GM19452 (cell line): ENCODE results near the gene COQ4.
A peak's percentile ranks its signal among the peaks of the same experiment; 100 is the strongest.
"Not testable (repeated sequence)": the region's sequence is repeated elsewhere in the genome, so short reads cannot be mapped to it uniquely, and the experiment has no call there.

Source experiments
- ATAC-seq: cut with Tn5 transposase; IDR thresholded peaks from one replicate; pipeline ENCODE4 v1.9.1; 2021; ENCODE audit not compliant: unreplicated experiment

The COQ4 gene

DNA sequence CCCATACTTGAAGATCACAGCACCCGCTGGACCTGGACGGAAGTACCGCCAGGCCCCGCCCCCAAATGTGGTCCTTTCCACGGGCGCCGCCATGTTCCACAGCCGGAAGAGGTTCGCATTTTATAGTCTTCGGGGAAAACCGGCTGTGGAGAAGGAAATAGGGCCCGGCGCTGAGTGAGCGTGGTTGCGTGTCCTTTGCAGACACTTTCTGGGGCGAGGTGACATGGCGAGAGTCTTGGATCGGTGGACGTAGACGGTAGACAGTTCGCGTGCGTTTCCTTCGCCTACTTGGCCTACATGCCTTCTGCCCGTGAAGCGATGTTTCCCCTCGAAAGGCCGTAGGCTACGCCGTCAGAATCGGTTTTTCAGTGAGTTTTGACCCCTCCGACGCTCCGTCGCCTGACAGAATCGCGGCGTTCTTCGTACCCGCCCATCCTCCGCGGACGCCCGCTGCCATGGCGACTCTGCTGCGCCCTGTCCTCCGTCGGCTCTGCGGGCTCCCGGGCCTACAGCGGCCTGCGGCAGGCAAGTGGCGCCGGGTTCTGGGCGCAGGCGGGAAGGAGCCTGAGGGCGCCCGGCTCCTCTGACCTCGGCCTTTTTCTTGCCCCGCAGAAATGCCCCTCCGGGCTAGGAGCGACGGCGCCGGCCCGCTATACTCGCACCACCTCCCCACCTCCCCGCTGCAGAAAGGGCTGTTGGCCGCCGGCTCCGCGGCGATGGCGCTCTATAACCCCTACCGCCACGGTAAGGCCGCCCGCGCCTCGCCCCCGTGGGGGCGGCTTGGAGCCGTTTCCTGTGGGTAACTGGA is at the start of gene COQ4, which contains the start of gene TRUB2:
Gene COQ4, plus strand, starts transcription at position 436 of the 808 bp plus-strand sequence. Its CDS starts 20 bp downstream, at position 456.
Gene TRUB2, minus strand, starts transcription at position 44 of the 808 bp plus-strand sequence. Its CDS starts 39 bp downstream, at position 5.
- peak; percentile 76 for ATAC-seq

DNA sequence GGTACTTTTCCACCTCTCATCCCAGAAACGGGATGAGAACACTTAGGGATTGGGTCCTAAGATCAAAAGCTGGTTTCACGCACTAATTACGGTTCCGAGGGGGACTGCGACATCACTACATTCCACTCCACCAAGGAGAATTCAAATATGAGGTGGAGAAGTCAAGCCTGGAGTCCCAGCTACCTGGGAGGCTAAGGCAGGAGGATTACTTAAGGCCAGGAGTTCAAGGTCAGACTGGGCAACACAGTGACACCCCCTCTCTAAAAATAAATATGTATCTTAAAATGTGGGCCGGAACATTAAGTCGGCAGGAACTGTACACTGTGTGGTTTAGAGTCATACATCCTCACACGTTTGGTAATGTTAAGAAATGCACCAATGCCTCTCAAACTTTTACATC is 48.4 kb upstream of the COQ4 start:
- no peak for ATAC-seq

DNA sequence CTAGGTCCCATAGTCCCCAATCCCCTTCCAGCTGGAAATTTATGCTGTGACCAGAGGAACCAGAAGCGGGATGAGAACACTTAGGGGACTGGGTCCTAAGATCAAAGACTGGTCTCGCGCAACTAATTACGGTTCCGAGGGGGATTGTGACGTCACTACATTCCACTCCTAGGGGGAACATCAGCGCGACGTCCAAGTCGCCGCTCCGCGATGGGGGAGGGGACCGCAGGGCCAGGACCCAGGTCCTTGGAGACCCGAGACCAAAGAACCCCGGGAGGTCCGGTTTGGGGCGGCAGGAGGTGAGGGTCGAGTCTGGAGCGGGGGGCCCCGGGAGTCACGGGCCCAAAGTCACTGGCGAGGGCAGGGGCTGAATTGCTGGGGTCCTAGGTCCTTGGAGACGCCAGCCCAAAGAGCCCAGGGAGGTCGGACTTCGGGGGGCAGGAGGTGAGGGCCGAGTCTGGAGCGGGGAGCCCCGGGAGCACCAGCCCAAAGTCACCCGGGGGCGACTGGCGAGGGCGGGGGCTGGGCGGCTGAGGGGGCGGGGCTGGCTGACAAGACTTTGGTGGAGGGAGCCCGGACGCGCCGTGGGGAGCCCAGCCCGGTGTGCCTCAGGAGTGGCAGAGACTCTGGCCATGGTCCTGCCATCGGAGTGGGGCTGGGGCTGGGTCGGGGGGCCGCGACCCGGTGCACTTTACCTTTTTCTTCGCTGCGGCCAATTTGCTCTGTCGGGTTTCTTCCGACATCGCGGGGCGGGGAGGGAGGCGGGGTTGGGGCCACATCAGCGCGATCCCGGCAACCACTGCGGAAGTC is 47.2 kb upstream of the COQ4 start, which contains the start of gene GOLGA2:
Gene GOLGA2, minus strand, starts transcription at position 810 of the 810 bp plus-strand sequence. Its CDS starts 31 bp downstream, at position 779.
- peak; percentile 59 for ATAC-seq

DNA sequence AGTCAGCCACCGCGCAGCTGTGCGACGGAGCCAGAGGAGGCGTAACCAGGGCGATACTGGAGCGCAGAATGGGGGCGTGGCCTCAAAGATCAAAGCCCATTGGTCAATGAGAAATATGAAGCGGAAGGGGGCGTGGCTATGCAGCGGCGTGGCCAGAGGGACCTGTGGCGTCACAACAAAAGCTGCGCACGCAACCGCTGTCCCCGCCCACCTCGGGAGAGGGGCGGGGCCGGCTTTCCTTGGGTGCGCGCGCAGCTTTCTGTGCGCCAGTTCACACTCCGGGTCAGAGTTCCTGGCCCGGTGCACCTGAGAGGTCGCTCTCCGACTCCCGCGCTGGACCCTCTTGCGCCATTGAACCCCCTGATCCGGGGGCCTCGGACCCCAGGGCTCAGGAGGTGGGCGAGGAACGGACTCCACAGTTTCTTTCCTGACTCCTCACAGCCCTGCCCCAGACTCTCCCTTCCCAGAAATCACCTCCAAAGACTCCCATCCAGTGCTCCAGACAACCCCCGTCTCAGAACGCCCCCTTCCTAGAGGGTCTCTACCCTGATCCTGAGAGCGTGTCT is 46.5 kb upstream of the COQ4 start, which contains the start of gene SWI5:
Gene SWI5, plus strand, starts transcription at position 269 of the 566 bp plus-strand sequence.
- ATAC-seq, result peak; percentile 96

DNA sequence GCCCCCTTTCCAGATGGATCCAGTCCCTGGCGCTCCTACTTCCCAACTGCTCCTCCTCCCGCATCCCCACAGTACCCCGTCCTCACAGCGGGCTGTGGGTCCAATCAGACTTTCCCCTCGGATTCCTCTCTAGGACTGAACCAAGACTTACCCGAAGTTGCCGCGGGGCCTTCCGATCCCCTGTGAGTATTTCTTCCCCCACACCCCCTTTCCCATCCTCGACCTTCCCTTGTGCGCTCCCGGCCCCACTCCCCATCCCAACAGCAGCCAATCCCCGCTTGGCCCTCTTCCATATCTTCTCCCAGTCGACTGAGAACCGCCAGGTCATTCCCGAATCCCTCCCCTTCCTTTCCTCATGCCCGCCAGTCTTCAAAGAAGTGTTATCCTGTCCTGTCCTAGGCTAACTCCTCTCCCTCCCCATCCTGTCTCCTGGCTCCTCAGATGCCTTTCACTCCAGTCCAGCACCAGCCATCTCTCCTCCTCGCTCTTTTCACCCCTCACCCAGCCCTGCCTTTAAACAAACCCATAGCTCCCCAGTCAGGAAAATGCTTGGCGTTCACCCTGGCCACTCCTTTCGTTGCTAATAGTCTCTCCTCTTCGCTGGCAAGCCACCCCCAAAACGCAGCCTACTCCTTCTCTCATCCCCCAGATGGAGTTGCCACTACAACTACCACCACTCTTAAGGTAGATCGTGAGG is 45.9 kb upstream of the COQ4 start:
- no peak for ATAC-seq

DNA sequence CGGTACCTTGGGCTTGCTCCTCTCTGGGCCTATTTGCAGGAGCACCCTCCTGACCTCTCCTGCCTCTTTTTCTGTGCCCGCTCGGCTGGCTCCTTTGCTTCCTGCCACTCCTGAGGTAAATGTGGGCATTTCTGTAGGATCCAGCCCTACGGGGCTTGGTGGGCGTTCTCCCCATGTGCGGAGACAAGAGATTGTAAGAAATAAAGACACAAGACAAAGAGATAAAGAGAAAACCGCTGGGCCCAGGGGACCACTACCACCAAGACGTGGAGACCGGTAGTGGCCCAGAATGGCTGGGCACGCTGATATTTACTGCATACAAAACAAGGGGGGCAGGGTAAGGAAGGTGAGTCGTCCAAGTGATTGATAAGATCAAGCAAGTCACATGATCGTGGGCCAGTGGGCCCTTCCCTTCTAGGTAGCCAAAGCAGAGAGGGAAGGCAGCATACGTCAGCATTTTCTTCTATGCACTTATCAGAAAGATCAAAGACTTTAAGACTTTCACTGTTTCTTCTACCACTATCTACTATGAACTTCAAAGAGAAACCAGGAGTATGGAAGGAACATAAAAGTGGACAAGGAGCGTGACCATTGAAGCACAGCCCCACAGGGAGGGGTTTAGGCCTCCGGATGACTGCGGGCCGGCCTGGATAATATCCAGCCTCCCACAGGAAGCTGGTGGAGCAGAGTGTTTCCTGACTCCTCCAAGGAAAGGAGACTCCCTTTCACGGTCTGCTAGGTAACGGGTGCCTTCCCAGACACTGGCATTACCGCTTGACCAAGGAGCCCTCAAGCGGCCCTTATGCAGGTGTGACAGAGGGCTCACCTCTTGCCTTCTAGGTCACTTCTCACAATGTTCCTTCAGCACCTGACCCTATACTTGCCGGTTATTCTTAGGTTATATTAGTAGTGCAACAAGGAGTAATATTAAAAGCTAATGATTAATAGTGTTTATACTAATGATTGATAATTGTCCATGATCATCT is 43.3 kb upstream of the COQ4 start:
- ATAC-seq, result not testable (repeated sequence)

DNA sequence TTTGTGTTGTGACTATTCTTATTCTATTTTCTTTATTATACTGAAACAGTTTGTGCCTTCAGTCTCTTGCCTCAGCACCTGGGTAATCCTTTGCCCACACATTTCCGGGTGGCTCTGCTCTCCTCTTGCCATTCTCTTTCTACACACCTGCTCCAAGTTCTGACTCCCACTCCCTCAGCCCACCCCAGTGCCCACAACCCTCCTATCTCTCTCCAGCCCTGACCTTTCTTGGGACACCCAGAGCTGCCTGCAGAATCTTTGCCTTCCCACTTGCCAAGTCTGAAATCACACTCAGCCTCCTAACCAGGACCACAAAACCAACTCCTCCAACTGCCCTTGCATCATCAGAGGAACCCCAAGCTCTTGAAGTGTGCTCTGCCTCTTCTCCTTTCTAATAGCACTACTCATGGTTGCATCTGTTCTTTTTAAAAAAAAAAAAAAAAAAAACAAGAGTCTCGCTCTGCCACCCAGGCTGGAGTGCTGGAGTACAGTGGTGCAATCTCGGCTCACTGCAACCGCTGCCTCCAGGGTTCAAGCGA is 42.5 kb upstream of the COQ4 start:
- ATAC-seq, result no peak

DNA sequence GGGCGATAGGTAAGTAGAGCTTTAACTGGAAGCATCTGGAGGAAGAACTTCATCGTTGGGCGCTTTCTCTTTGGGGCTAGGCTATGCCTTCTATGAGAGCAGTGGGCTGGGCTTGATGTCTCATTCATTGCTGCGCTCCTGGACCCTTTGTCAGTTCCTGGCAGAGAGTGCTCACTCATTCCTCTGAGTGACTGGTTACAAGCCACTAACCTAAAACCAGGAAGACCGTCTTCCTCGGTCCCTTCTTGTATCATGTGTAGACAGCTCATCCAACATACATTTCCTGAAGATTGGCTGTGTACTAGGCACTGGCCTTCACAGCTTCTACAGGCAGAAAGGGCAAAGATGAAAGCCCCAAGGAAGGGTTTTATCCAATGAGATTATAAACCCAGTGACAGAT is 40.1 kb upstream of the COQ4 start:
- no peak for ATAC-seq

DNA sequence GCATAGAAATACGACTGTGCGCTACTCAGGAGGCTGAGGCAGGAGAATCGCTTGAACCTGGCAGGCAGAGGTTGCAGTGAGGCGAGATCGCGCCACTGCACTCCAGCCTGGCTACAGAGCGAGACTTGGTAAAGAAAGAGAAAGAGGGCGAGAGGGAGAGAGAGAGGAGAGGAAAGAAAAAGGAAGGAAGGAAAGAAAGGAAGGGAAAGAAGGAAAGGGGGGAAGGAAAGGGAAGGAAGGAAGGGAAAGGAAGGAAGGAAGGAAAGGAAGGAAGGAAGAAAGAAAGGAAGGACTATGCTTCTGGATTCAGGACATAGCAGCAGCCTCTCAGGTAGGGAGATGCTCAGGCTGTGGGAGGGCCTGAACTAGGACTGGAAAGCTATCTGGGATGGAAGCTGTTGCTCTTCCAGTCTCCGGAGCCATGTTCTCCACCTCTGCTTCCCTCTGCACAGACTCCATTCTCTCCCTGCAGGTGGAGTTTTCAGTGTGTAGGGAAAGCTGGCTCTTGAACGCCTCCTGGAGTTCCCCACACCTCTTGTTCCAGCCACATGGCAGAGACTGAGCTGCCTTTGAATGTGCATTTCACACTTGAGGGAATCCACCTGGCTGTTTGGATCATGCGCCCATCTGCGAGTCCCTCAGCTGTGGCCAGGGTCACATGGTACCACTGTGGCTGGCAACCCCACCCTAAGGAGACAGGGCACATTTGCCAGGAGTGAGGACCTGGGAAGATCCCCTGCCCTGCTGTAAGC is 37.4 kb upstream of the COQ4 start:
- ATAC-seq, result no peak

DNA sequence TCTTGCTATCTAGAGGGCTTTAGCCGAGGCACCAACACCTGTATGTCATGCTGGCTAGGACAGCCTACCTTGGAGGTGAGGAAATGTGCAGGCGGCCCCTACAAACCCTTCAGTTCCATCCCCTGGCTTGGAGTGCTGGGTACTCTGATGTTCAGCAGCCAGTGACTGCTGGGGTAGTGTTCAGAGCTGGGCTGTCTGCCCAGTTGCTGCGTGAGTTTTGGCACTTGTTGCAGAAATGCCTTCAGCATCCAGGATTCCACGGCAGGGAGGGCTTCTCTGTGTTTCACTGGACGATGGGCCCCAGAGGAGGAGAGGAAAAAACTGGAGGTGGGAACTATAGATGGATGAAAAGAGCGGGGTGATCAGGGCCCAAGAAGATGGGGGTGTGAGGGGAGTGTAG is 36.2 kb upstream of the COQ4 start:
- no peak for ATAC-seq

DNA sequence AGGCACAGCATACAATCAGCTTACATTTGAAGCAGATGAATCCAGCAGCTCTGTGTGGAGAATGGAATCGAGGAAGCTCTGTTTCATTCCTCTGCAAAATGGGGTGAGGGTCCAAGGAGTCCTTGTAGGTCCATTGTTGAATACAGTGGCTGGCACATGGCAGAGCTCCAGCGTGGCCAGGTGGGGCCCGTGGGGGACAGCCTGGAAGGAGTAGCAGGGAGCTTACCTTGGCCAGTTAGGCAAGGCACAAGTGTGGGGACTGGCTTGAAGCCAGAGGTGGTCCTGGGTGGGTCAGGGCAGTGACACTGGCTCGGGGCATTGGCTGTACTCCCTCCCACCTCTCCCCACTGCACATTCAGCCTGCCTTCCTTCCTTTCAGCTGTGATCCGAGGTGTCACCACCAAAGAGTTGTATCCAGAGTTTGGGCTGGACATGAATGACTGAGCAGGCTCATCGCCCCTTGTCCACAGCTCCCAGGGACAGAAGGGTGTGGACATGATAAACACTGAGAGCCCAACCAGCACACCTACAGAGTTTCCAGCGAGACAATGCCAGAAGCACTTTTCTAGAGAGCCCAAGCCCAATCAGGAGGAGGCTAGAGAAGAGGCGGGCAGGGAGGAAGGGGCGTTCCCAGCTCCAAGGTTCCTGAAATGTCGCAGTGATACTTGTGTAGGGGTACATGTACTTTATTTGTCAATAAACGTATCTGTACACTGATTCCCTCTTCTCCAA is 34.2 kb upstream of the COQ4 start:
- ATAC-seq, result no peak

DNA sequence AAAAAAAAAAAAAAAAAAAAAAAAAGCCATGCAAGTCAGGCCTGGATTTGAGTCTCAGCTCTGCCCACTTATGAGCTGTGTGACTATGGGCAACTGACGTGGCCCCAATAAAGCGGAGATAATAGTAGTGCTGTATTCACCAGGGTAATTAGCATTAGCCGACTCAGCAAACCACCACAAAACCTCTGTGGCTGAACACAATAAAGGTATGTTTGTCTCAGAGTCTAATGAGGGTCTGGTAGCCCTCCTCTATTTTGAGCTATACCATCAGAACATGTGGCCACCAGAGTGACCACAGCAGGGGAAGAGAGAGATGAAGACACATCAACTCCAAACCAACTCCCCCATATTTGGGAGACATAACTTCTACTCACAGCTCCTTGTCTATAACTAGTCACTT is 30.6 kb upstream of the COQ4 start:
- ATAC-seq, result no peak

DNA sequence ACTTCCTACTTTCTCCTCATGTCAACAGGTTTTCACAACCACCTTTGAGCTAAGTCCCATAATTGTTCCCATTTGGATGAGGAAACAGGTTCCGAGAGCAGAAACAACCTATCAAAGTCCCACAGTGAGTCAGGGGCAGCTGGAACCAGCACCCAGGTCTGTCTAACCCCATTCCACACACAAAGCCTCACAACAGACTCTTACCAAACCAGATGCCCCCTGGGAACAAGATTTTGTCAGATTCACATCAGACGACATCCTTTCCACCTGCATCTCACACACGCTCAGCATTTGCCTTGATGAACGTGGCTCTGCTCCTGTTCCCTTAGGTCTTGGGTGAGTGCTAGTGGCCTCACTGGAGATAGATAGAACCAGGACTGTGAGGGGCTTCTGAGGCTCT is 29.5 kb upstream of the COQ4 start:
- no peak for ATAC-seq

DNA sequence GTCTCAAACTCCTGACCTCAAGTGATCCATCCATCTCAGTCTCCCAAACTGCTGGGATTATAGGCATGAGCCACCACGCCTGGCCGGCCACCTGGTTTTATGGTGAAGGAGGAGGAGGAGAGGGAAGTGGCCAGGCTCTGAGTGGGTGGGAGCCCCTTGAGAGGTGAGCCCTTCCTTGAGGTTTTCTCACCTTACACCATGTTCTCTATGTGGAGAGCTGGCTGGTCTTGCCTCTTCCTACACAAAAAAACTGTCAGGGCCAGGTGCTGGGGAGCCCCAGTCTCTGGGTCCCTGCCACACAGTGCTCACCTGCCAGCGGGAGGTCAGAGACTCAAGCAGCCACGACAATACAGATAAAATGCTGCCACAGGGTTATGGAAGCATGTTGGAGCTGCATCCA is 28.5 kb upstream of the COQ4 start:
- no peak for ATAC-seq

DNA sequence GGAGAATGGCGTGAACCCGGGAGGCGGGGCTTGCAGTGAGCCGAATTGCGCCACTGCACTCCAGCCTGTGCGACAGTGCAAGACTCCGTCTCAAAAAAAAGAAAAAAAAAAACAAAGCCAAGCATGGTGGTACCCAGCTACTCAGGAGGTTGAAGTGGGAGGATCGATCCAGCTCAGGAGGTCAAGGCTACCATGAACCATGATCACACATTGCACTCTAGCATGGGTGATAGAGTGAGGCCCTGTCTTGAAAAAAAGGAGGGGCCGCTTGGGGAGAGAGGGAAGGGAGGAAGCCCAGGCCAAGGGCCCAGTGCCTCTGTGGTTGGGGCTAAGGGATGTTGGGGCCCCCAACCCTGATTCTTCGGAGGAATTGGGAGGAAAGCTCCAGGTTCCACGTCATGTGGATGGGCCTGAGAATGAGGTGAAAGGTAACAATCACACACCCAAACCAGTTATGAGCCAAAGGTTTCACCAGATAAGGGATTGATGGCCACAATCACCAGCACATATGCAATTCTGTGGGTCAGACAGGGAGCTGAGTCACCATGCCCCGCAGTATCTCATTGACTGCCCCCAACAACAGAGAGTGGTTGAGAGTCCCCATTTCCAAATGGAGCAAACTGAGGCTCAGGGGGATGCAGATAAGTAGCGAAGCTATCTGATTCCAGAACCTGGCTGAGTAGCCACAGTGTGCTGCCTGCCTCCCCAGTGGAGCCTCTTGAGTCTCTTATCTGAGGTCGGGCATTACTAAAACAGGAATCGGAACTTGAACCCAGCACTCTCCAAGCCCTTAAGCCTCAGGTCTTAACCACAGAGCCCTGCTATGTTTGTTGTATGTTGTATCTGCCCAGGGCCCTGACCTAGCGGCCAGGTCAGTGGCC is 26.1 kb upstream of the COQ4 start:
- ATAC-seq, result no peak

DNA sequence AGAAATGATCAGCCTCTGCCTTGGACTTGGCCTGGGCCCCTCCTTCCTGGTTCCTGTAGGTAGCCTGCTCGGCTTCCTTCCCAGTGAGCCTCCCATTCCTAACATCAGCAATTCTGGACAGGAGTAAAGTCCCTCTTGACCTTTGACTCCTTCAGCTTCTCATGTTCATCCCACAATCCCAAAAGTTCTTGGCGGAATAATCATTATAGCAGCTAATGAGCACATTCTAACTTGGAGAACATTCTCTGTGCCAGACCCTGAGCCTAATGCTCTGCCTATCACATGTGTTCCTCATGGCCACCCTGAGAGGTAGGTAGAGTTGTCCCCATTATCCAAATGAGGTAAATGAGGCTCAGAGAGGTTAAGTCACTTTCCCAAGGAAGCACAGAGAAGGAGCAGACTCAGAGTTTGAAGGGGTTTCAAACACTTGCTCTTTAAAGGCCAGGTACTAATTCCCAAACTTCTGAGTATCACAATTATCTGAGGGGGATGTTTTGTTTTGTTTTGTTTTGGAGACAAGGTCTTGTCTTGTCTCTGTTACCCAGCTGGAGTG is 25.3 kb upstream of the COQ4 start:
- ATAC-seq, result no peak
